HEK293 (cell line): ENCODE measurements around the gene ZNF454.

Source experiments
- CTCF ChIA-PET: fragments of 350-600 bp; formaldehyde crosslinking; extraction: SDS; loops from one replicate; lab custom pipeline; 2021; ENCODE audit warnings: antibody characterized with exemption; lab: Yijun Ruan, JAX
- POLR2A ChIA-PET: fragments of 300-600 bp; formaldehyde crosslinking; extraction: SDS; loops from one replicate; lab custom pipeline; 2020; ENCODE audit warnings: antibody characterized with exemption, inconsistent platforms; lab: Yijun Ruan, JAX
- H3K27ac ChIP-seq: fragments of 200-500 bp; sonication (Bioruptor generic); 2 replicates; pipeline ENCODE4 v1.5.1; 2014; ENCODE audit warnings: low read depth, low read length, control low read depth, inconsistent platforms; ENCODE audit errors: extremely low read depth
- H3K36me3 ChIP-seq, 2 experiments: fragments of 200-500 bp in 1 of 2; sonication (Bioruptor generic) in 1 of 2; 1 replicate in 1 of 2; 2 replicates in 1 of 2; pipeline ENCODE4 v1.5.1; 2014 to 2017; ENCODE audit warnings: inconsistent platforms in 2 of 2, low read length in 2 of 2; ENCODE audit not compliant: control insufficient read depth in 2 of 2, insufficient read depth in 1 of 2
- H3K4me1 ChIP-seq: fragments of 200-500 bp; sonication (Bioruptor generic); 2 replicates; pipeline ENCODE4 v1.5.1; 2014; ENCODE audit warnings: mild to moderate bottlenecking, low read length, inconsistent platforms; ENCODE audit not compliant: control insufficient read depth, insufficient read depth
- H3K4me3 ChIP-seq: 2 replicates; pipeline ENCODE4 v1.5.1; 2011; ENCODE audit warnings: low read depth, mild to moderate bottlenecking, control low read depth, low read length, moderate library complexity
- H3K9me3 ChIP-seq: fragments of 200-500 bp; sonication (Bioruptor generic); 2 replicates; pipeline ENCODE4 v1.5.1; 2014; ENCODE audit warnings: low read depth, low read length, inconsistent platforms; ENCODE audit not compliant: control insufficient read depth, insufficient read depth
- INSM2 ChIP-seq: fragments of 450-650 bp; formaldehyde crosslinking; IDR thresholded peaks from 2 replicates; pipeline ENCODE4 v1.5.1; 2016; ENCODE audit warnings: missing biosample characterization, missing genetic modification characterization
- OSR2 ChIP-seq: fragments of 450-650 bp; formaldehyde crosslinking; IDR thresholded peaks from 2 replicates; pipeline ENCODE4 v1.5.1; 2016; ENCODE audit warnings: missing biosample characterization, missing genetic modification characterization
- SALL2 ChIP-seq: fragments of 450-650 bp; formaldehyde crosslinking; IDR thresholded peaks from 2 replicates; pipeline ENCODE4 v1.5.0; 2017; ENCODE audit warnings: missing biosample characterization, mild to moderate bottlenecking, missing genetic modification characterization, borderline replicate concordance
- ZBTB26 ChIP-seq: fragments of 450-650 bp; formaldehyde crosslinking; optimal IDR thresholded peaks from 2 replicates; pipeline ENCODE3; 2016; ENCODE audit warnings: missing biosample characterization, mild to moderate bottlenecking, missing genetic modification characterization
- ZEB2 ChIP-seq: fragments of 450-650 bp; formaldehyde crosslinking; IDR thresholded peaks from 2 replicates; pipeline ENCODE4 v1.5.1; 2016; ENCODE audit warnings: missing biosample characterization, missing genetic modification characterization
- ZIC2 ChIP-seq: fragments of 450-650 bp; formaldehyde crosslinking; IDR thresholded peaks from 2 replicates; pipeline ENCODE4 v1.5.1; 2016; ENCODE audit warnings: missing biosample characterization, missing genetic modification characterization
- ZNF248 ChIP-seq: fragments of 450-650 bp; formaldehyde crosslinking; IDR thresholded peaks from 2 replicates; pipeline ENCODE4 v1.5.1; 2017; ENCODE audit warnings: missing biosample characterization, missing genetic modification characterization
- ZNF341 ChIP-seq: fragments of 450-650 bp; formaldehyde crosslinking; IDR thresholded peaks from 2 replicates; pipeline ENCODE4; 2016; ENCODE audit warnings: low read depth, missing biosample characterization, missing genetic modification characterization
- ZNF621 ChIP-seq: fragments of 450-650 bp; formaldehyde crosslinking; IDR thresholded peaks from 2 replicates; pipeline ENCODE4 v1.5.1; 2017; ENCODE audit warnings: missing biosample characterization, missing genetic modification characterization
- ZNF639 ChIP-seq: fragments of 450-650 bp; formaldehyde crosslinking; IDR thresholded peaks from 2 replicates; pipeline ENCODE4 v1.5.1; 2016; ENCODE audit warnings: missing biosample characterization, missing genetic modification characterization

The ZNF454 gene

DNA sequence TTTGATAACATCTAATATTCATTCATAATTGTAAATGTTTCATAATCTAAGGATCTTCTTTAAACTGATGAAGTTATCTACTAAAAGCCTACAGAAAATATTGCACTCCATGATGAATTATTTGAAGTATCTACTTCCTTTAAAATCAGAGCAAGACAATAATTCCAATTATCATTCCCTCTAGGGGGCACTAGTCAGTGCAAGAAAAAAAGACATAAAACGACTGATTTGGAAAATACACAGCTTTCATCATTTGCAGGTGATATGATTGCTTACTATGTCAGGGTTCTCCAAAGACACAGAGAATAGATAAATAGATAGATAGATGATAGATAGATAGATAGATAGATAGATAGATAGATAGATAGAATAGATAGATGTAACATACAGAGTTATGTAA is 67.7 kb downstream of the ZNF454 start:
- POLR2A ChIA-PET = no interaction called here
- Histone ChIP-seq H3K27ac (no peak overlapping the region), H3K4me1 (no peaks in the 10 kb centered on the region), H3K4me3 (no peak overlapping the region), H3K36me3 (no peaks in the 10 kb centered on the region), H3K9me3 (no peaks in the 10 kb centered on the region; the same call in 1 of the 2 replicates)
- no peak for TF ChIP-seq OSR2 (tag by site-specific recombination)
- TF ChIP-seq ZNF639 (tag by site-specific recombination) = no peak
- TF ChIP-seq ZNF341 = no peak
- no peak for TF ChIP-seq SALL2
- no peak for TF ChIP-seq INSM2
- no peak for TF ChIP-seq ZNF621 (tag by site-specific recombination)
- TF ChIP-seq ZBTB26 (tag by site-specific recombination) = no peak
- TF ChIP-seq ZIC2 (tag by site-specific recombination) = no peak
- TF ChIP-seq ZEB2 (tag by site-specific recombination) = no peak
- TF ChIP-seq ZNF248 (tag by site-specific recombination) = no peak
- CTCF ChIA-PET = interaction anchor here (0.6 to 1.4 kb wide), 5 partner anchors 29 to 485 kb away, joined by 3 to 5 read pairs (median 3); no protein-coding TSS in a partner anchor
